Muscle layer of duodenum (tissue), 2 donors: ENCODE measurements around the gene NPFF.

Source experiments
- H3K27ac ChIP-seq: one replicate; pipeline ENCODE4 v1.7.0; 2013; ENCODE audit warnings: mild to moderate bottlenecking, low read length
- H3K27me3 ChIP-seq: one replicate; pipeline ENCODE4 v1.7.0; 2013; ENCODE audit warnings: low read depth, mild to moderate bottlenecking, control low read depth, low read length
- H3K36me3 ChIP-seq, 2 donors: one replicate each; pipeline ENCODE4 v1.7.0; 2013; ENCODE audit warnings: low read length in 2 of 2, control low read depth in 1 of 2, mild to moderate bottlenecking in 1 of 2; ENCODE audit not compliant: insufficient read depth in 2 of 2, control insufficient read depth in 1 of 2
- H3K4me1 ChIP-seq, 2 donors: one replicate each; pipeline ENCODE4 v1.7.0; 2013; ENCODE audit warnings: low read length in 2 of 2, mild to moderate bottlenecking in 2 of 2, control low read depth in 1 of 2, moderate library complexity in 1 of 2; ENCODE audit not compliant: insufficient read depth in 2 of 2, control insufficient read depth in 1 of 2
- H3K4me3 ChIP-seq, 2 donors: one replicate each; pipeline ENCODE4 v1.7.0; 2013; ENCODE audit warnings: low read length in 2 of 2, low read depth in 1 of 2, mild to moderate bottlenecking in 1 of 2
- H3K9me3 ChIP-seq, 2 donors: one replicate each; pipeline ENCODE4 v1.7.0; 2013; ENCODE audit warnings: low read length in 2 of 2, control low read depth in 1 of 2, mild to moderate bottlenecking in 1 of 2; ENCODE audit not compliant: control insufficient read depth in 1 of 2
- donor health status: healthy.

The NPFF gene

DNA sequence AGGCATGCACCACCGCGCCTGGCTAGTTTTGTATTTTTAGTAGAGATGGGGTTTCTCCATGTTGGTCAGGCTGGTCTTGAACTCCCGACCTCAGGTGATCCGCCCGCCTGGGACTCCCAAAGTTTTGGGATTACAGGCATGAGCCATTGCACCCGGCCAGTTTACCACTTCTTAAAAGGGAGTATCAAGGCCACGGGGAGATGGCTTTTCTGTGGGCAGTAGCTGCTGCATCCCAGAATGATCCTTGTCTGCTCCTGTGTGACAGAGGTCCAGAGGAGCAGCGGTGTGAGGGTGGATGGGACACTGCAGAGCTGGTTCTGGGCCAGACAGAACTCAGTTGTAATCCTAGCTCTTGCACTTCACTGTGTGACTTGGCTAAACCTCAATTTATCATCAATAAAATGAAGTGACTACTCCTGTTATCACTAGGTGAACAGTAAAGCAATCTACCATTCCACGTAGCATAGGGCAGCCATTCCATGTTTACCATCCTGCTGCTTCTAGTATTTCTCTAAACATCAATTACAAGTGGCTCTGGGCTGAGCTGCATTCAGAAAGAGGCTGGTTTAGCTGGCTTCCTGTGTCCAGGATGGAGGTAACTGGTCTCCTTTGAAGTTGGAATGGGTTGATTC lies 3.0 kb upstream of the NPFF start:
- no peak overlapping the region for H3K27ac ChIP-seq
- no peaks in the 10 kb centered on the region for H3K9me3 ChIP-seq
- H3K4me1 ChIP-seq, result peaks cover 0 to 9% of the 10 kb centered on the region in 2 donors
- no peaks in the 10 kb centered on the region for H3K27me3 ChIP-seq
- H3K36me3 ChIP-seq, result peaks cover 54 to 70% of the 10 kb centered on the region in 2 donors
- H3K4me3 ChIP-seq, result no peak overlapping the region

GRCh38 chr12:53508534-53509170 lies 1.4 kb upstream of the NPFF start:
- Histone ChIP-seq H3K9me3 (no peaks in the 10 kb centered on the region), H3K36me3 (peaks cover 39 to 64% of the 10 kb centered on the region in 2 donors), H3K27ac (no peak overlapping the region), H3K27me3 (no peaks in the 10 kb centered on the region), H3K4me1 (peaks cover 0 to 9% of the 10 kb centered on the region in 2 donors), H3K4me3 (no peak overlapping the region)

- Histone ChIP-seq H3K27ac (no peak overlapping the region), H3K27me3 (no peaks in the 10 kb centered on the region), H3K36me3 (peaks cover 29 to 54% of the 10 kb centered on the region in 2 donors), H3K4me3 (no peak overlapping the region), H3K4me1 (peaks cover 0 to 14% of the 10 kb centered on the region in 2 donors), H3K9me3 (no peaks in the 10 kb centered on the region)
Measured at GRCh38 chr12:53507603-53507885, 260 bp upstream of the NPFF start.

GRCh38 chr12:53506450-53506785 lies 866 bp downstream of the NPFF start:
- H3K27me3 ChIP-seq, result no peaks in the 10 kb centered on the region
- peaks cover 18 to 43% of the 10 kb centered on the region in 2 donors for H3K36me3 ChIP-seq
- peaks cover 8 to 25% of the 10 kb centered on the region in 2 donors for H3K4me1 ChIP-seq
- H3K27ac ChIP-seq, result no peak overlapping the region
- no peaks in the 10 kb centered on the region for H3K9me3 ChIP-seq
- no peak overlapping the region for H3K4me3 ChIP-seq

GRCh38 chr12:53505555-53506449 lies 1.5 kb downstream of the NPFF start:
- H3K4me3 ChIP-seq, result no peak overlapping the region
- H3K27ac ChIP-seq, result no peak overlapping the region
- no peaks in the 10 kb centered on the region for H3K9me3 ChIP-seq
- no peaks in the 10 kb centered on the region for H3K27me3 ChIP-seq
- peaks cover 18 to 37% of the 10 kb centered on the region in 2 donors for H3K36me3 ChIP-seq
- peaks cover 8 to 26% of the 10 kb centered on the region in 2 donors for H3K4me1 ChIP-seq

DNA sequence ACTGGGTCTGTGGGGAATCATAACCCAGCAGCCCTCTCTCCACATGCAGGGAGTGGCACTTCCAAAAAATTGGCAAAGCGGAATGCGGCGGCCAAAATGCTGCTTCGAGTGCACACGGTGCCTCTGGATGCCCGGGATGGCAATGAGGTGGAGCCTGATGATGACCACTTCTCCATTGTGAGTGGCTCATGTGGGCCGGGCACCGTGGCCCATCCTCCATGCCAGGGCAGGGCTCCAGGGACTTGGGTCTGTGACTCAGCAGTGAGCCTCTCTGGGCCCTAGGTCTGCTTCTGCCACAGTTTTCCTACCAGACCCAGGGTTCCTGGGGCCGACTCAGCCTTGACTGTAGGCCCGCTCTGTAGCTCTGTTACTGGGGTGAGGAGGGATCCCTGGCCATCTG lies 2.2 kb downstream of the NPFF start:
- H3K4me1 ChIP-seq, result peaks cover 10 to 29% of the 10 kb centered on the region in 2 donors
- H3K36me3 ChIP-seq, result peaks cover 18 to 30% of the 10 kb centered on the region in 2 donors
- no peaks in the 10 kb centered on the region for H3K27me3 ChIP-seq
- H3K27ac ChIP-seq, result no peak overlapping the region
- no peak overlapping the region for H3K4me3 ChIP-seq
- no peaks in the 10 kb centered on the region for H3K9me3 ChIP-seq

DNA sequence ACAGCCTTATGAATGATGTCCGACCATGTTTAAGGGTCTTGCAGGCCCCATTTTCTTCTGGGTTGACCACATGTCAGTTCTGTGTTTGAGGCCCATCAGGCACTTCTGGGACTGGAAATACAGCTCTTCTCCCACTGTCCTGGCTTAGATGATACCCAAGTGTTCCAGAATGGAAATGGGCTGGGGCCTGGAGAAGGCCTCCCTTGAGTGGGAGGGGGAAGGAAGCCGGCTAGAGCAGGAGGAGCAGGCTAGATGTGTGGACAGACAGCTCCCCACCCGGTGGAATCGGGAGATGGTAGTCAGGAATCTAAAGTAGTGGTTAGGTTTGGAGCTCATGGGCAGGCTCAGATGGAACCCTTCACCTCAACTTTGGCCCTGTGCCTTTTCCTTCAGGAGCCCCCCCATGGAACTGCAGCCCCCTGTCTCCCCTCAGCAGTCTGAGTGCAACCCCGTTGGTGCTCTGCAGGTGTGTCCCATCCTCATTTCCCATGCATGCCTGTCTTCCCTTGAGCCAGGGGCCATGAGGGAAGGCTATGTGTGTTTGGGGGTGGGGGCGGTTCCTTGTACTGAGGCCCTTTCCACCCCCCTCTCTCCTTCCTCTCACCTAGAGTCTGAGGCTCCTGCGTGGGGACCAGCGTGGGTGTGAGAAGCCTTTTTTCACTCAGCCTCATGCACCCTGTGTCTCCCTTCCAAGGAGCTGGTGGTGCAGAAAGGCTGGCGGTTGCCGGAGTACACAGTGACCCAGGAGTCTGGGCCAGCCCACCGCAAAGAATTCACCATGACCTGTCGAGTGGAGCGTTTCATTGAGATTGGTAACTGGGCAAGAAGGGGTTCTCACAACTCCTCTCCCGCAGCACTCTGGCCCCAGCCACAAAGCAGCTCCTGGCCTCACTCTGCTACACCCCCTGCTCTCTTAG lies 3.0 kb downstream of the NPFF start:
- H3K27ac ChIP-seq, result no peak overlapping the region
- peaks cover 18 to 30% of the 10 kb centered on the region in 2 donors for H3K36me3 ChIP-seq
- H3K4me3 ChIP-seq, result no peak overlapping the region
- peaks cover 14 to 29% of the 10 kb centered on the region in 2 donors for H3K4me1 ChIP-seq
- no peaks in the 10 kb centered on the region for H3K27me3 ChIP-seq
- no peaks in the 10 kb centered on the region for H3K9me3 ChIP-seq

- Histone ChIP-seq H3K9me3 (no peaks in the 10 kb centered on the region), H3K4me1 (peaks cover 14 to 25% of the 10 kb centered on the region in 2 donors), H3K4me3 (no peak overlapping the region), H3K27ac (no peak overlapping the region), H3K27me3 (no peaks in the 10 kb centered on the region), H3K36me3 (peaks cover 18 to 30% of the 10 kb centered on the region in 2 donors)
Measured at GRCh38 chr12:53502983-53503728, 4.1 kb downstream of the NPFF start.

DNA sequence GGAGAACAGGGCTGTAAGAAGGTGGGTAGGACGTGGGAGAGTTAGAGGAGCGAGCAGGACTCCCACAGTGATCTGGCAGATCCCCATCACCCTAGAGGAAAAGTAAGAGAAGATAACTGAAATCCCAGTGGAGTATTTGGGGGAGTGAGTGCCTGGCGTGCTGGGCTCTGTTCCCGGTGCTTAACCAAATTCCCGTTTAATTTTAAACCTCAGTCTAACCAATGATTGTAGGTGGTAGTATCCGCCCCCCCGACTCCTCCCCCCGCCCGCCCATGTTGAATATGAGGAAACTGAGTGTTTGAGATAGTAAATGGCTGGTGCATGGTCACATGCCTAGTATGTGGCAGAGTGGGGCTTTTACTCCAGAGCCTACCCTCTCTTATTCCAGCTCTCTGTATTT lies 5.0 kb downstream of the NPFF start:
- Histone ChIP-seq H3K4me3 (peak overlapping the region; percentile 63 to 77), H3K4me1 (peaks cover 14 to 30% of the 10 kb centered on the region in 2 donors), H3K27me3 (no peaks in the 10 kb centered on the region), H3K36me3 (peaks cover 14 to 30% of the 10 kb centered on the region in 2 donors), H3K27ac (no peak overlapping the region), H3K9me3 (no peaks in the 10 kb centered on the region)

DNA sequence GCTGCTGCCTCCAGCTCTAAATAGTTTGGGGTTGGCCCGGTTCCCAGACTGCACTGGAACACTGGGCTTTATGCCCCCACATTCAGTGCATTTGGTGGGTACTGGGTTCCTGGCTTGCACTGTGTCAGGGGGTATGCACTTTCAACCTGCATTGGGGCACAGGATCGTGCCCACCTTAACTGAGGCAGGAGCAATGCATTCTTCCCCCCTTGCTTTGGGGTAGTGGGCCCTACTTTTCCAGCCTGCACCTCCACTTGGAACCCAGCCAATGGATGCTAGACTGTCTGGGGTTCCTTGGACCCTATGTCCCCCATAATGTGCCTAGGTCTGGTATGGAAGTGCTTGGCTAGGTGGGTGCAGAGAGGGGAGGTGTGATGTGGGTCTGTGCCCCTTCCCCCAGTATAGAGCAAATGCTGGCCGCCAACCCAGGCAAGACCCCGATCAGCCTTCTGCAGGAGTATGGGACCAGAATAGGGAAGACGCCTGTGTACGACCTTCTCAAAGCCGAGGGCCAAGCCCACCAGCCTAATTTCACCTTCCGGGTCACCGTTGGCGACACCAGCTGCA lies 5.6 kb downstream of the NPFF start:
- peak overlapping the region; percentile 100 for H3K27ac ChIP-seq
- H3K27me3 ChIP-seq, result no peaks in the 10 kb centered on the region
- no peaks in the 10 kb centered on the region for H3K9me3 ChIP-seq
- peaks cover 14 to 30% of the 10 kb centered on the region in 2 donors for H3K4me1 ChIP-seq
- peak overlapping the region; percentile 63 to 77 for H3K4me3 ChIP-seq
- H3K36me3 ChIP-seq, result peaks cover 9 to 24% of the 10 kb centered on the region in 2 donors
